KMS-11 (cell line): ENCODE data around the gene CEL.

Experiments used
- H2AFZ ChIP-seq: fragments of 200-600 bp; sonication (generic); 2 replicates; pipeline ENCODE4 v1.6.1; 2016; ENCODE audit warnings: antibody characterized with exemption, mixed run types, low read depth
- H3K27ac ChIP-seq: fragments of 200-600 bp; sonication (generic); 2 replicates; pipeline ENCODE4 v1.6.1; 2016; ENCODE audit warnings: mild to moderate bottlenecking, mixed run types
- H3K27me3 ChIP-seq: fragments of 200-600 bp; sonication (generic); 2 replicates; pipeline ENCODE4 v1.6.1; 2017; ENCODE audit warnings: mild to moderate bottlenecking, low read depth, mixed run types, moderate library complexity; ENCODE audit not compliant: insufficient read depth
- H3K36me3 ChIP-seq: fragments of 200-600 bp; sonication (generic); 2 replicates; pipeline ENCODE4 v1.6.1; 2017; ENCODE audit warnings: mild to moderate bottlenecking, mixed run types; ENCODE audit not compliant: insufficient read depth
- H3K4me1 ChIP-seq: fragments of 200-600 bp; sonication (generic); 2 replicates; pipeline ENCODE4 v1.6.1; 2016; ENCODE audit warnings: mild to moderate bottlenecking, low read depth, mixed run types; ENCODE audit not compliant: poor library complexity, severe bottlenecking
- H3K4me2 ChIP-seq: fragments of 200-600 bp; sonication (generic); 2 replicates; pipeline ENCODE4 v1.7.0; 2016; ENCODE audit warnings: mild to moderate bottlenecking, mixed run types
- H3K4me3 ChIP-seq: fragments of 200-600 bp; sonication (generic); IDR thresholded peaks from 2 replicates; pipeline ENCODE4 v1.6.1; 2017; ENCODE audit warnings: low read depth, low read length, mixed read lengths; ENCODE audit not compliant: insufficient read depth
- H3K79me2 ChIP-seq: fragments of 200-600 bp; sonication (generic); 2 replicates; pipeline ENCODE4 v1.6.1; 2016; ENCODE audit warnings: low read depth, mixed run types; ENCODE audit not compliant: insufficient read depth
- H3K9ac ChIP-seq: fragments of 200-600 bp; sonication (generic); 2 replicates; pipeline ENCODE4 v1.6.1; 2016; ENCODE audit warnings: mild to moderate bottlenecking, mixed run types
- H4K20me1 ChIP-seq: fragments of 200-600 bp; sonication (generic); 2 replicates; pipeline ENCODE4 v1.6.1; 2016; ENCODE audit warnings: mild to moderate bottlenecking, mixed run types; ENCODE audit not compliant: insufficient read depth
- CTCF ChIP-seq: fragments of 200-600 bp; sonication (generic); conservative IDR thresholded peaks from 2 replicates; pipeline ENCODE4 v1.6.1; 2017; ENCODE audit warnings: low read depth, mild to moderate bottlenecking, antibody characterized with exemption, low read length, moderate library complexity, mixed read lengths

The CEL gene

GRCh38 chr9:133101356-133102189, 39.8 kb downstream of the CEL start:
- Histone ChIP-seq H4K20me1 (no peaks in the 10 kb centered on the region), H3K36me3 (no peaks in the 10 kb centered on the region; the same call in 1 of the 2 replicates), H3K79me2 (no peaks in the 10 kb centered on the region), H3K9ac (no peak overlapping the region), H3K4me3 (no peak overlapping the region), H3K4me2 (no peak overlapping the region), H3K27ac (no peak overlapping the region), H3K27me3 (no peaks in the 10 kb centered on the region), H2AFZ (no peak overlapping the region), H3K4me1 (no peaks in the 10 kb centered on the region)
- TF ChIP-seq CTCF, result no peak

GRCh38 chr9:133102190-133103021, 40.6 kb downstream of the CEL start:
- Histone ChIP-seq H3K4me1 (no peaks in the 10 kb centered on the region), H2AFZ (no peak overlapping the region), H3K79me2 (no peaks in the 10 kb centered on the region), H4K20me1 (no peaks in the 10 kb centered on the region), H3K9ac (no peak overlapping the region), H3K4me3 (no peak overlapping the region), H3K27me3 (no peaks in the 10 kb centered on the region), H3K4me2 (no peak overlapping the region), H3K27ac (no peak overlapping the region), H3K36me3 (no peaks in the 10 kb centered on the region; the same call in 1 of the 2 replicates)
- no peak for TF ChIP-seq CTCF

- no peaks in the 10 kb centered on the region for H3K27me3 ChIP-seq
- no peaks in the 10 kb centered on the region; the same call in 1 of the 2 replicates for H3K36me3 ChIP-seq
- no peak overlapping the region for H3K4me2 ChIP-seq
- no peak overlapping the region for H3K4me3 ChIP-seq
- TF ChIP-seq CTCF, result peak; percentile 97
- H3K27ac ChIP-seq, result no peak overlapping the region
- H2AFZ ChIP-seq, result no peak overlapping the region
- H4K20me1 ChIP-seq, result no peaks in the 10 kb centered on the region
- no peak overlapping the region for H3K9ac ChIP-seq
- H3K4me1 ChIP-seq, result no peaks in the 10 kb centered on the region
- H3K79me2 ChIP-seq, result no peaks in the 10 kb centered on the region
Observed at GRCh38 chr9:133103183-133103986, 41.6 kb downstream of the CEL start.

- no peaks in the 10 kb centered on the region for H3K79me2 ChIP-seq
- no peaks in the 10 kb centered on the region for H4K20me1 ChIP-seq
- no peak overlapping the region for H3K4me3 ChIP-seq
- TF ChIP-seq CTCF, result no peak
- no peak overlapping the region for H3K4me2 ChIP-seq
- H3K27ac ChIP-seq, result no peak overlapping the region
- no peak overlapping the region for H3K9ac ChIP-seq
- H3K4me1 ChIP-seq, result no peaks in the 10 kb centered on the region
- no peaks in the 10 kb centered on the region for H3K36me3 ChIP-seq
- no peaks in the 10 kb centered on the region for H3K27me3 ChIP-seq
- no peak overlapping the region for H2AFZ ChIP-seq
Observed at GRCh38 chr9:133103987-133104505, 42.3 kb downstream of the CEL start.
